IPS DF 6.9 (cell line): ENCODE data around the gene PAQR9.
"Not testable (repeated sequence)": the region's sequence is repeated elsewhere in the genome, so short reads cannot be mapped to it uniquely, and the experiment has no call there.

Experiments used
- DNase-seq: peaks from one replicate; pipeline ENCODE4 v3.0.0-alpha.2; 2013; ENCODE audit warnings: low read depth, low spot score
- H3K27ac ChIP-seq: one replicate; pipeline ENCODE4 v1.5.1; 2013; ENCODE audit warnings: low read length, control low read depth
- H3K27me3 ChIP-seq: 2 replicates; pipeline ENCODE4 v1.6.1; 2013; ENCODE audit warnings: mild to moderate bottlenecking, low read length; ENCODE audit not compliant: control insufficient read depth, insufficient read depth
- H3K36me3 ChIP-seq: 2 replicates; pipeline ENCODE4 v1.6.1; 2013; ENCODE audit warnings: low read length; ENCODE audit not compliant: control insufficient read depth, insufficient read depth
- H3K4me1 ChIP-seq: 2 replicates; pipeline ENCODE4 v1.6.1; 2013; ENCODE audit warnings: low read length; ENCODE audit not compliant: control insufficient read depth, insufficient read depth
- H3K4me3 ChIP-seq: 2 replicates; pipeline ENCODE4 v1.5.1; 2013; ENCODE audit warnings: mild to moderate bottlenecking, low read length
- H3K9me3 ChIP-seq: 2 replicates; pipeline ENCODE4 v1.6.1; 2013; ENCODE audit warnings: low read length, inconsistent platforms; ENCODE audit not compliant: control insufficient read depth, insufficient read depth
- WGBS: extraction: QIAGEN DNeasy Blood & Tissue Kit; methylation state at CpG from one replicate; pipeline ENCODE4 v1.1.7; 2013; ENCODE audit warnings: mixed read lengths, missing lambda C conversion rate; ENCODE audit not compliant: insufficient read length, insufficient coverage; 5-methylcytosine and 5-hydroxymethylcytosine counted together

PAQR9 gene

GRCh38 chr3:142999881-143000280 lies 36.4 kb upstream of the PAQR9 start:
- Histone ChIP-seq H3K4me3 (no peak overlapping the region), H3K36me3 (no peaks in the 10 kb centered on the region), H3K27ac (no peak overlapping the region), H3K9me3 (no peaks in the 10 kb centered on the region), H3K4me1 (0 out of 2 replicates have a peak, but pooled peaks cover 1% of the 10 kb centered on the region), H3K27me3 (no peaks in the 10 kb centered on the region)
- no peak for DNase-seq
- WGBS, result no CpG with 5 or more reads among the region's 4 CpGs

GRCh38 chr3:142998439-142998838 lies 35.0 kb upstream of the PAQR9 start:
- H3K36me3 ChIP-seq, result no peaks in the 10 kb centered on the region
- no CpG with 5 or more reads among the region's 3 CpGs for WGBS
- no peak overlapping the region for H3K4me3 ChIP-seq
- H3K4me1 ChIP-seq, result 0 out of 2 replicates have a peak, but pooled peaks cover 1% of the 10 kb centered on the region
- H3K27me3 ChIP-seq, result no peaks in the 10 kb centered on the region
- no peaks in the 10 kb centered on the region for H3K9me3 ChIP-seq
- no peak overlapping the region for H3K27ac ChIP-seq
- DNase-seq, result no peak

- no peaks in the 10 kb centered on the region for H3K36me3 ChIP-seq
- 0 out of 2 replicates have a peak, but pooled peaks cover 1% of the 10 kb centered on the region for H3K4me1 ChIP-seq
- WGBS, result no CpG with 5 or more reads among the region's 2 CpGs
- no peaks in the 10 kb centered on the region for H3K9me3 ChIP-seq
- no peaks in the 10 kb centered on the region for H3K27me3 ChIP-seq
- no peak overlapping the region for H3K4me3 ChIP-seq
- no peak overlapping the region for H3K27ac ChIP-seq
- no peak for DNase-seq
Observed at GRCh38 chr3:142997330-142997729, 33.9 kb upstream of the PAQR9 start.

GRCh38 chr3:142993958-142994442 lies 30.5 kb upstream of the PAQR9 start:
- Histone ChIP-seq H3K27me3 (no peaks in the 10 kb centered on the region), H3K4me3 (no peak overlapping the region), H3K27ac (no peak overlapping the region), H3K4me1 (no peaks in the 10 kb centered on the region), H3K36me3 (no peaks in the 10 kb centered on the region), H3K9me3 (no peaks in the 10 kb centered on the region)
- DNase-seq, result no peak
- no CpG with 5 or more reads among the region's 4 CpGs for WGBS

GRCh38 chr3:142992323-142992722 lies 28.8 kb upstream of the PAQR9 start:
- no peak overlapping the region for H3K27ac ChIP-seq
- no peak overlapping the region for H3K4me3 ChIP-seq
- no CpG with 5 or more reads among the region's 7 CpGs for WGBS
- H3K36me3 ChIP-seq, result no peaks in the 10 kb centered on the region
- no peak for DNase-seq
- H3K27me3 ChIP-seq, result no peaks in the 10 kb centered on the region
- H3K4me1 ChIP-seq, result no peaks in the 10 kb centered on the region
- H3K9me3 ChIP-seq, result no peaks in the 10 kb centered on the region

GRCh38 chr3:142990721-142991120 lies 27.2 kb upstream of the PAQR9 start:
- no peak overlapping the region for H3K4me3 ChIP-seq

GRCh38 chr3:142988826-142989225 lies 25.4 kb upstream of the PAQR9 start:
- not testable (repeated sequence) for H3K27me3 ChIP-seq, H3K4me3 ChIP-seq, H3K9me3 ChIP-seq, H3K36me3 ChIP-seq, H3K4me1 ChIP-seq, DNase-seq, H3K27ac ChIP-seq
- no CpG with 5 or more reads among the region's 3 CpGs for WGBS

More at GRCh38 chr3:142990721-142991120, 27.2 kb upstream of the PAQR9 start:
- no peak for DNase-seq
- Histone ChIP-seq H3K4me1 (no peaks in the 10 kb centered on the region), H3K9me3 (no peaks in the 10 kb centered on the region), H3K36me3 (no peaks in the 10 kb centered on the region), H3K27ac (no peak overlapping the region), H3K27me3 (no peaks in the 10 kb centered on the region)
- WGBS, result no CpG with 5 or more reads among the region's 5 CpGs

- H3K27me3 ChIP-seq, DNase-seq, H3K4me1 ChIP-seq, H3K36me3 ChIP-seq, H3K4me3 ChIP-seq, H3K27ac ChIP-seq, H3K9me3 ChIP-seq: not testable (repeated sequence)
- no CpG with 5 or more reads among the region's 2 CpGs for WGBS
Observed at GRCh38 chr3:142988221-142988620, 24.7 kb upstream of the PAQR9 start.

- Histone ChIP-seq H3K27ac (no peak overlapping the region), H3K27me3 (no peaks in the 10 kb centered on the region), H3K9me3 (no peaks in the 10 kb centered on the region), H3K4me3 (no peak overlapping the region), H3K36me3 (no peaks in the 10 kb centered on the region), H3K4me1 (no peaks in the 10 kb centered on the region)
- DNase-seq, result no peak
- no CpG with 5 or more reads among the region's 7 CpGs for WGBS
Observed at GRCh38 chr3:142987707-142988106, 24.2 kb upstream of the PAQR9 start.

GRCh38 chr3:142987080-142987700 lies 23.7 kb upstream of the PAQR9 start:
- no CpG with 5 or more reads among the region's 5 CpGs for WGBS
- Histone ChIP-seq H3K27ac (no peak overlapping the region), H3K9me3 (no peaks in the 10 kb centered on the region), H3K4me1 (peaks cover 2% of the 10 kb centered on the region), H3K36me3 (no peaks in the 10 kb centered on the region), H3K27me3 (no peaks in the 10 kb centered on the region), H3K4me3 (no peak overlapping the region)
- DNase-seq, result no peak

- Histone ChIP-seq H3K27ac (no peak overlapping the region), H3K4me3 (no peak overlapping the region), H3K9me3 (no peaks in the 10 kb centered on the region), H3K36me3 (no peaks in the 10 kb centered on the region), H3K27me3 (no peaks in the 10 kb centered on the region), H3K4me1 (peaks cover 3% of the 10 kb centered on the region)
- no peak for DNase-seq
- WGBS, result no CpG with 5 or more reads among the region's 3 CpGs
Observed at GRCh38 chr3:142984255-142984654, 20.8 kb upstream of the PAQR9 start.
